Osteoblast (primary cell): Measurements from ENCODE around the gene ERBB4. TPM values are rescaled to one million over a fixed set of nuclear protein-coding genes. Genes with fewer than 3 reads are reported as not detected.
A peak's percentile ranks its signal among the peaks of the same experiment; 100 is the strongest.

ENCODE experiments used
- DNase-seq: peaks from one replicate; pipeline ENCODE4 v3.0.0; 2011; ENCODE audit warnings: low spot score, mixed read lengths; ENCODE audit not compliant: insufficient read length; ENCODE audit errors: missing footprints
- H2AFZ ChIP-seq: 2 replicates; pipeline ENCODE4 v1.6.0; 2011; ENCODE audit warnings: mild to moderate bottlenecking, low read length
- H3K27ac ChIP-seq: 2 replicates; pipeline ENCODE4 v1.5.1; 2011; ENCODE audit warnings: mild to moderate bottlenecking, low read depth, low read length, moderate library complexity
- H3K27me3 ChIP-seq: 2 replicates; pipeline ENCODE4 v1.6.0; 2012; ENCODE audit warnings: mild to moderate bottlenecking, control low read depth, inconsistent platforms, low read length, moderate library complexity; ENCODE audit not compliant: insufficient read depth
- H3K36me3 ChIP-seq: 2 replicates; pipeline ENCODE4 v1.5.1; 2011; ENCODE audit warnings: mild to moderate bottlenecking, low read length, control low read depth, moderate library complexity; ENCODE audit not compliant: insufficient read depth
- H3K4me1 ChIP-seq: 2 replicates; pipeline ENCODE4 v1.5.1; 2011; ENCODE audit warnings: mild to moderate bottlenecking, low read length, control low read depth, moderate library complexity; ENCODE audit not compliant: insufficient read depth
- H3K4me2 ChIP-seq: 2 replicates; pipeline ENCODE4 v1.6.0; 2011; ENCODE audit warnings: mild to moderate bottlenecking, low read length; ENCODE audit not compliant: insufficient read depth
- H3K4me3 ChIP-seq: fragments of 200-600 bp; sonication (generic); 3 replicates; pipeline ENCODE4 v1.5.1; 2012; ENCODE audit warnings: mild to moderate bottlenecking, low read length, inconsistent platforms; ENCODE audit not compliant: insufficient read depth
- H3K79me2 ChIP-seq: 2 replicates; pipeline ENCODE4 v1.6.0; 2012; ENCODE audit warnings: mild to moderate bottlenecking, low read length, control low read depth, inconsistent platforms; ENCODE audit not compliant: insufficient read depth
- H3K9me3 ChIP-seq: 2 replicates; pipeline ENCODE4 v1.5.1; 2011; ENCODE audit warnings: low read depth, low read length, control low read depth
- H4K20me1 ChIP-seq: 2 replicates; pipeline ENCODE4 v1.6.0; 2012; ENCODE audit warnings: mild to moderate bottlenecking, low read length, control low read depth; ENCODE audit not compliant: insufficient read depth
- CTCF ChIP-seq: IDR thresholded peaks from 2 replicates; pipeline ENCODE4 v1.5.1; 2011; ENCODE audit warnings: mild to moderate bottlenecking, low read depth, low read length, moderate library complexity; ENCODE audit errors: extremely low read depth
- total RNA-seq: library from RNA; depleted of rRNA; stranded (reverse); fragments of >200 nt; gene quantifications from 2 replicates; pipeline ENCODE4 v1.2.3, GENCODE V29; 2012

ERBB4 gene
- total RNA-seq, 1 donor = under 0.01 TPM

- no peaks in the 10 kb centered on the region for H3K36me3 ChIP-seq
- no peak overlapping the region for H3K4me3 ChIP-seq
- no peaks in the 10 kb centered on the region for H3K79me2 ChIP-seq
- no peaks in the 10 kb centered on the region for H3K27me3 ChIP-seq
- H2AFZ ChIP-seq = no peak overlapping the region
- no peak for DNase-seq
- no peak for TF ChIP-seq CTCF
- no peak overlapping the region for H3K27ac ChIP-seq
- no peaks in the 10 kb centered on the region for H4K20me1 ChIP-seq
- H3K4me1 ChIP-seq = no peaks in the 10 kb centered on the region
- H3K4me2 ChIP-seq = no peak overlapping the region
- no peaks in the 10 kb centered on the region for H3K9me3 ChIP-seq
Observed at GRCh38 chr2:211898702-211899101, 639.9 kb downstream of the ERBB4 start.

- Histone ChIP-seq H4K20me1 (no peaks in the 10 kb centered on the region), H3K27ac (no peak overlapping the region), H3K36me3 (no peaks in the 10 kb centered on the region), H3K4me1 (no peaks in the 10 kb centered on the region), H3K4me3 (no peak overlapping the region), H3K79me2 (no peaks in the 10 kb centered on the region), H2AFZ (no peak overlapping the region), H3K9me3 (no peaks in the 10 kb centered on the region), H3K27me3 (no peaks in the 10 kb centered on the region), H3K4me2 (no peak overlapping the region)
- no peak for DNase-seq
- TF ChIP-seq CTCF = no peak
Observed at GRCh38 chr2:211881449-211881848, 657.2 kb downstream of the ERBB4 start.

- no peak overlapping the region for H3K4me2 ChIP-seq
- no peak overlapping the region for H3K4me3 ChIP-seq
- H3K27ac ChIP-seq = no peak overlapping the region
- TF ChIP-seq CTCF = peak; percentile 41
- peaks cover 3% of the 10 kb centered on the region for H3K4me1 ChIP-seq
- no peaks in the 10 kb centered on the region for H3K79me2 ChIP-seq
- no peaks in the 10 kb centered on the region for H3K9me3 ChIP-seq
- no peaks in the 10 kb centered on the region for H3K27me3 ChIP-seq
- no peak for DNase-seq
- H3K36me3 ChIP-seq = no peaks in the 10 kb centered on the region
- H4K20me1 ChIP-seq = no peaks in the 10 kb centered on the region
- no peak overlapping the region for H2AFZ ChIP-seq
Observed at GRCh38 chr2:211879323-211879722, 659.3 kb downstream of the ERBB4 start.

GRCh38 chr2:211877061-211877460, 661.5 kb downstream of the ERBB4 start:
- peaks cover 3% of the 10 kb centered on the region for H3K4me1 ChIP-seq
- no peak for TF ChIP-seq CTCF
- H4K20me1 ChIP-seq = no peaks in the 10 kb centered on the region
- H3K4me2 ChIP-seq = no peak overlapping the region
- no peak overlapping the region for H3K4me3 ChIP-seq
- peak overlapping the region; percentile 42 for H2AFZ ChIP-seq
- H3K27ac ChIP-seq = no peak overlapping the region
- H3K27me3 ChIP-seq = no peaks in the 10 kb centered on the region
- H3K9me3 ChIP-seq = no peaks in the 10 kb centered on the region
- DNase-seq = no peak
- no peaks in the 10 kb centered on the region for H3K79me2 ChIP-seq
- H3K36me3 ChIP-seq = no peaks in the 10 kb centered on the region
